Measurements from ENCODE around the gene MRM2. TPM values are rescaled to one million over a fixed set of nuclear protein-coding genes. Genes with fewer than 3 reads are reported as not detected.

Gene MRM2
- total RNA-seq, 1 experiment from 2014 or later = 32.1 TPM

- CTCF ChIA-PET = interaction anchor here (0.7 kb wide), 1 partner anchor 11 kb away, joined by 3 read pairs; the partner anchor contains the start of genes MRM2 and NUDT1
- H3K9me3 Mint-ChIP-seq (ENCODE audit: unreplicated experiment) = no peaks in the 10 kb centered on the region
- H3K4me3 Mint-ChIP-seq (ENCODE audit: unreplicated experiment) = no peak overlapping the region
- TF ChIP-seq CTCF (IDR thresholded peaks at IDR 0.05; ENCODE audit: unreplicated experiment) = no peak
- H3K4me1 Mint-ChIP-seq (ENCODE audit: insufficient read depth, unreplicated experiment) = peaks cover 7% of the 10 kb centered on the region
- DNase-seq (ENCODE audit: unreplicated experiment) = no peak
- peaks cover 7% of the 10 kb centered on the region for H3K36me3 Mint-ChIP-seq (ENCODE audit: insufficient read depth, unreplicated experiment)
- BruUV-seq (replicated peaks) = no TSS peak
- POLR2A ChIA-PET = no interaction called here
- H3K27ac Mint-ChIP-seq (ENCODE audit: low read depth, unreplicated experiment) = no peak overlapping the region
- intact Hi-C loops (cut with micrococcal nuclease) = no loop called here
- H3K27me3 Mint-ChIP-seq (ENCODE audit: insufficient read depth, unreplicated experiment) = no peaks in the 10 kb centered on the region
Observed at GRCh38 chr7:2253021-2253420, 11.0 kb upstream of the MRM2 start.

- H3K36me3 Mint-ChIP-seq (ENCODE audit: insufficient read depth, unreplicated experiment) = peaks cover 7% of the 10 kb centered on the region
- H3K9me3 Mint-ChIP-seq (ENCODE audit: unreplicated experiment) = no peaks in the 10 kb centered on the region
- no peaks in the 10 kb centered on the region for H3K27me3 Mint-ChIP-seq (ENCODE audit: insufficient read depth, unreplicated experiment)
- no peak overlapping the region for H3K4me3 Mint-ChIP-seq (ENCODE audit: unreplicated experiment)
- peaks cover 7% of the 10 kb centered on the region for H3K4me1 Mint-ChIP-seq (ENCODE audit: insufficient read depth, unreplicated experiment)
- POLR2A ChIA-PET = interaction anchor here (1.1 to 1.3 kb wide), 2 partner anchors 8 to 104 kb away, joined by 3 read pairs; no protein-coding TSS in a partner anchor
- no peak for DNase-seq (ENCODE audit: unreplicated experiment)
- no peak overlapping the region for H3K27ac Mint-ChIP-seq (ENCODE audit: low read depth, unreplicated experiment)
- no peak for TF ChIP-seq CTCF (IDR thresholded peaks at IDR 0.05; ENCODE audit: unreplicated experiment)
- CTCF ChIA-PET = interaction anchor here (0.9 kb wide), 1 partner anchor 96 kb away, joined by 5 read pairs; no protein-coding TSS in a partner anchor
- no TSS peak for BruUV-seq (replicated peaks)
- intact Hi-C loops (cut with micrococcal nuclease) = no loop called here
Observed at GRCh38 chr7:2251841-2252771, 10.1 kb upstream of the MRM2 start.

- Mint-ChIP-seq H3K9me3 (ENCODE audit: unreplicated experiment) (no peaks in the 10 kb centered on the region), H3K27me3 (ENCODE audit: insufficient read depth, unreplicated experiment) (no peaks in the 10 kb centered on the region), H3K36me3 (ENCODE audit: insufficient read depth, unreplicated experiment) (peaks cover 7% of the 10 kb centered on the region), H3K4me1 (ENCODE audit: insufficient read depth, unreplicated experiment) (peaks cover 7% of the 10 kb centered on the region), H3K4me3 (ENCODE audit: unreplicated experiment) (no peak overlapping the region), H3K27ac (ENCODE audit: low read depth, unreplicated experiment) (no peak overlapping the region)
- ChIA-PET CTCF (interaction anchor here (0.9 kb wide), 1 partner anchor 96 kb away, joined by 5 read pairs; no protein-coding TSS in a partner anchor), POLR2A (interaction anchor here (1.1 to 1.3 kb wide), 2 partner anchors 9 to 105 kb away, joined by 3 read pairs; no protein-coding TSS in a partner anchor)
- TF ChIP-seq CTCF (IDR thresholded peaks at IDR 0.05; ENCODE audit: unreplicated experiment) = no peak
- no peak for DNase-seq (ENCODE audit: unreplicated experiment)
- intact Hi-C loops (cut with micrococcal nuclease) = no loop called here
- BruUV-seq (replicated peaks) = no TSS peak
Observed at GRCh38 chr7:2251381-2251780, 9.4 kb upstream of the MRM2 start.

- ChIA-PET CTCF (interaction anchor here (0.6 kb wide), 1 partner anchor 80 kb away, joined by 3 read pairs; no protein-coding TSS in a partner anchor), POLR2A (no interaction called here)
- intact Hi-C loops (cut with micrococcal nuclease) = no loop called here
Observed at GRCh38 chr7:2249744-2250323, 7.8 kb upstream of the MRM2 start.

More at GRCh38 chr7:2249744-2250323, 7.8 kb upstream of the MRM2 start:
- Mint-ChIP-seq H3K27me3 (ENCODE audit: insufficient read depth, unreplicated experiment) (no peaks in the 10 kb centered on the region), H3K36me3 (ENCODE audit: insufficient read depth, unreplicated experiment) (peaks cover 7% of the 10 kb centered on the region), H3K4me3 (ENCODE audit: unreplicated experiment) (no peak overlapping the region), H3K4me1 (ENCODE audit: insufficient read depth, unreplicated experiment) (peaks cover 7% of the 10 kb centered on the region), H3K9me3 (ENCODE audit: unreplicated experiment) (no peaks in the 10 kb centered on the region), H3K27ac (ENCODE audit: low read depth, unreplicated experiment) (no peak overlapping the region)
- no peak for TF ChIP-seq CTCF (IDR thresholded peaks at IDR 0.05; ENCODE audit: unreplicated experiment)
- BruUV-seq (replicated peaks) = no TSS peak
- no peak for DNase-seq (ENCODE audit: unreplicated experiment)

Data from MCF 10A (cell line).